GM13976 (cell line): ENCODE results near the gene FAM131A.

Source experiments
- DNase-seq: peaks from one replicate; pipeline ENCODE4 v3.0.0; 2012; ENCODE audit warnings: low spot score
- in situ Hi-C: fragments of 300-500 bp; cut with MboI; formaldehyde crosslinking; loops from one replicate; pipeline ENCODE4 v1.12.0; 2022; ENCODE audit warnings: low sequenced_read_pairs, mixed read lengths, inconsistent platforms; ENCODE audit not compliant: unreplicated experiment
- TF ChIP-seq, protein P1 (sequence below): IDR thresholded peaks from 2 replicates; pipeline ENCODE4 v1.5.1; 2012; ENCODE audit warnings: borderline replicate concordance, mild to moderate bottlenecking; ENCODE audit not compliant: insufficient read depth; ENCODE audit errors: extremely low read depth, missing control alignments, control extremely low read depth

FAM131A gene

DNA sequence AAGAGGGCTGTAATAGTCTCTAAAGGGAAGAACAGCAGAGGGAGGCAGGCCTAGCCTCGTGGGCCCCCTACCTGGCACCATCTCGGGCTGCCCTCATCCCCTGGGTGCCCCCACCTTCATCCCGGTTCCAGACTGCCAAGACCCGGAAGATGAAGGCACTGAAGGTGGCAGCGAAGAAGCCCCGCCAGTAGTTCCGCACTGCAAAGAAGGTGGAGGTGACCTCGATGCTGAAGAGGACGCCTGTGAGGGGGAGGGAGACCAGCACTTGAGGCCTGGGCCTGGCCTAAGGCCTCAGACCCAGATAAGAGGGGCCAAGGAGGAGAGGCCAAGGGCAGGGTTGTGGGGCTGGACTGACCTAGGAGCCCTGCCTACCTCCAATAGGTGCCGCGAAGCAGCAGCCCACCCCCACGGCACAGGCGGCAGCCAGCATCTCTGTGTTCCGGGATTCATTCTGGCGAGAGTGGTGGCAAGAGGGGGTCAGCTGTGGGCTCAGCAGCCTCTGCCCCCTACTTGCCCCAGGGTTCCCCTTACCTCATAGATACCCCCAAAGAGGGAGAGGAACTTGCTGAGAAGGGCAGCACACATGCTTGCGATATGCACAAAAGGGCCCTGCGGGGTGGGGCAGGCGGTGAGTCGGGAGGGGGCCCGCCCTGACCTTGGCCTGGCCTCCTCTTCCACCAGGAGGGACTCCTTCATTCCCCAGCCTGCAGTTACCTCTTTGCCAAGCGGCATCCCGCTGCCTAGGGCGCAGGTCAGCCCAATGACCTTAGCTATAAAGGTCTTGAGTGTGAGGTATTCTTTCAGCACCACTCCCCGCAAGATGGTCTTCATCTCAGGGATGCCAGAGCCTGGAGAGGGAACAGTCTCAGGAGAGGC, 20.1 kb downstream of the FAM131A start:
- in situ Hi-C loops = no loop called here
- TF ChIP-seq, protein P1, sequence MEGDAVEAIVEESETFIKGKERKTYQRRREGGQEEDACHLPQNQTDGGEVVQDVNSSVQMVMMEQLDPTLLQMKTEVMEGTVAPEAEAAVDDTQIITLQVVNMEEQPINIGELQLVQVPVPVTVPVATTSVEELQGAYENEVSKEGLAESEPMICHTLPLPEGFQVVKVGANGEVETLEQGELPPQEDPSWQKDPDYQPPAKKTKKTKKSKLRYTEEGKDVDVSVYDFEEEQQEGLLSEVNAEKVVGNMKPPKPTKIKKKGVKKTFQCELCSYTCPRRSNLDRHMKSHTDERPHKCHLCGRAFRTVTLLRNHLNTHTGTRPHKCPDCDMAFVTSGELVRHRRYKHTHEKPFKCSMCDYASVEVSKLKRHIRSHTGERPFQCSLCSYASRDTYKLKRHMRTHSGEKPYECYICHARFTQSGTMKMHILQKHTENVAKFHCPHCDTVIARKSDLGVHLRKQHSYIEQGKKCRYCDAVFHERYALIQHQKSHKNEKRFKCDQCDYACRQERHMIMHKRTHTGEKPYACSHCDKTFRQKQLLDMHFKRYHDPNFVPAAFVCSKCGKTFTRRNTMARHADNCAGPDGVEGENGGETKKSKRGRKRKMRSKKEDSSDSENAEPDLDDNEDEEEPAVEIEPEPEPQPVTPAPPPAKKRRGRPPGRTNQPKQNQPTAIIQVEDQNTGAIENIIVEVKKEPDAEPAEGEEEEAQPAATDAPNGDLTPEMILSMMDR = no peak

DNA sequence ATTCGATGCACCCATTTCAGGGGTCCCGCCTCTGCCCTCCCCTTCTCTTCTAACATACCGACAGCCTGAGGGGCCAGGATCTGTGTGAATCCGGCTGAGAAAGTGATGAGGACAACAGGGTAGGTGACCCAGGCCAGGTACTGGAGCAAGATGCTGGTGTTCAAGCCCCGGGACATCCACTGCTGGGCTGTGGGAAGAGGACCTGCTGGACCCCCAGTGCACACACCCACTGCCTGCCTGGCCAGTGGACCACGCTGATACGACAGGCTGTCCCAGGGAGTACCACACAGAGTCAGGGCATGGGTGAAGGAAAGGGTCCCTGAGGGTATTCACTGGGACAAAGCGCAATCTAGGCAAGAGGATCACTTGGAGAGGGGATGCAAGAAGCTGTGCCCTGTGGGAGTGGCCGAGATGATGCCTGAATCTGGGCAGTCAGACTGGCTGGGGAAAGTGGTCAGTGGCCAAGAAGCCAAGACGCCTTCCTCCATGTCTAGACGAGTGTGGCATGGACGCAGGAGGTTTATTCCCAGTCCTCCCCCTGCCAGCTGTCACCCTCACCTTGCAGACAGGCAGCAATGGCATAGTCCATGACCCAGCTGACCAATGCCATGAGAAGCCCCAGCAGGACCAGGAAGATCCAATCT, 20.8 kb downstream of the FAM131A start:
- in situ Hi-C loops = no loop called here

More for the DNA sequence above, 20.1 kb downstream of the FAM131A start:
- DNase-seq = no peak

GRCh38 chr3:184358921-184359350, 21.5 kb downstream of the FAM131A start:
- in situ Hi-C loops = no loop called here
- TF ChIP-seq, protein P1 = no peak

More for the DNA sequence above, 20.8 kb downstream of the FAM131A start:
- TF ChIP-seq, protein P1 = no peak
- DNase-seq = no peak

GRCh38 chr3:184359610-184360009, 22.2 kb downstream of the FAM131A start:
- DNase-seq = no peak
- TF ChIP-seq, protein P1 = no peak
- in situ Hi-C loops = no loop called here

More at GRCh38 chr3:184358921-184359350, 21.5 kb downstream of the FAM131A start:
- no peak for DNase-seq

- TF ChIP-seq, protein P1 = no peak
- no peak for DNase-seq
- in situ Hi-C loops = no loop called here
Measured at GRCh38 chr3:184360070-184360928, 22.9 kb downstream of the FAM131A start.
